Activated T-helper 2 cell treated with anti-CD3 and anti-CD28 coated beads, Interferon-gamma antibody, Interleukin-2, Interleukin-4, amounts not matched to agents 10 μg/mL and 5 μg/mL and 100 μg/mL, durations not matched to agents 14 hours and 24 hours and 36 hours (primary cell): ENCODE data around the gene TLR5. TPM values are rescaled to one million over a fixed set of nuclear protein-coding genes. Genes with fewer than 3 reads are reported as not detected.

Experiments used
- DNase-seq: peaks from one replicate; pipeline ENCODE4 v3.0.0; 2021; ENCODE audit warnings: low spot score
- H3K27ac Mint-ChIP-seq: one replicate; pipeline ENCODE4 v1.8.0; 2021; ENCODE audit warnings: mixed read lengths
- H3K27me3 Mint-ChIP-seq: one replicate; pipeline ENCODE4 v1.8.0; 2021; ENCODE audit warnings: low read depth, mixed read lengths
- H3K36me3 Mint-ChIP-seq: one replicate; pipeline ENCODE4 v1.8.0; 2021; ENCODE audit warnings: low read depth, mixed read lengths
- H3K4me1 Mint-ChIP-seq: one replicate; pipeline ENCODE4 v1.8.0; 2021; ENCODE audit warnings: low read depth, mixed read lengths
- H3K4me3 Mint-ChIP-seq: one replicate; pipeline ENCODE4 v1.8.0; 2021; ENCODE audit warnings: low read depth, mild to moderate bottlenecking, moderate library complexity, mixed read lengths
- H3K9me3 Mint-ChIP-seq: one replicate; pipeline ENCODE4 v1.8.0; 2021; ENCODE audit warnings: mixed read lengths
- intact Hi-C: fragments of 100-400 bp; cut with micrococcal nuclease; formaldehyde crosslinking; loops from one replicate; pipeline ENCODE4 v1.15.1; 2023
- total RNA-seq: library from RNA; stranded (reverse); gene quantifications from 2 replicates; pipeline ENCODE4 v1.2.3, GENCODE V29; 2022

Gene TLR5
- total RNA-seq, 1 donor from 2014 or later: 0.34 TPM

DNA sequence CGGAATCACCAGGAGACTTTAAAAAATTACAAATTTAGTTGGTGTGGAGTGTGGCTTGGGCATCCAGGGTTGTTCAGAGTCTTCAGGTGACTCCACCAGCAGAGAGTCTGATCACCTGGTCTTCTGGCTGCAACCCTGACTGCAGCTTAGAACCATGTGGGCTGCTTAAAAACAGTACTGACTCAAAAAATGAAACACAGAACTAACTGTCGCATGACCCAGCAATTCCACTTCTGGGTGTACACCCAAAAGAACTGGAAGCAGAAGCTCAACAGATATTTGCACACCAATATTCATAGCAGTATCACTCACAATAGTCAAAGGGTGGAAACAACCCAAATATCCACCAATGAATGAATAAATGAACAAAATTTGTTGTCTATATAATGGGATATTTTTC lies 17.3 kb downstream of the TLR5 start:
- peaks cover 11% of the 10 kb centered on the region for H3K4me1 Mint-ChIP-seq

GRCh38 chr1:223123011-223123610 lies 19.9 kb downstream of the TLR5 start:
- no peak overlapping the region for H3K4me3 Mint-ChIP-seq
- H3K9me3 Mint-ChIP-seq: no peaks in the 10 kb centered on the region
- intact Hi-C loops: loop anchor here (5.0 kb wide), 2 partner anchors 331 to 471 kb away; no protein-coding TSS in a partner anchor

More for the DNA sequence above, 17.3 kb downstream of the TLR5 start:
- no peaks in the 10 kb centered on the region for H3K36me3 Mint-ChIP-seq
- H3K4me3 Mint-ChIP-seq: no peak overlapping the region
- H3K9me3 Mint-ChIP-seq: no peaks in the 10 kb centered on the region
- no peak overlapping the region for H3K27ac Mint-ChIP-seq
- intact Hi-C loops: no loop called here
- H3K27me3 Mint-ChIP-seq: peaks cover 14% of the 10 kb centered on the region
- DNase-seq: no peak

DNA sequence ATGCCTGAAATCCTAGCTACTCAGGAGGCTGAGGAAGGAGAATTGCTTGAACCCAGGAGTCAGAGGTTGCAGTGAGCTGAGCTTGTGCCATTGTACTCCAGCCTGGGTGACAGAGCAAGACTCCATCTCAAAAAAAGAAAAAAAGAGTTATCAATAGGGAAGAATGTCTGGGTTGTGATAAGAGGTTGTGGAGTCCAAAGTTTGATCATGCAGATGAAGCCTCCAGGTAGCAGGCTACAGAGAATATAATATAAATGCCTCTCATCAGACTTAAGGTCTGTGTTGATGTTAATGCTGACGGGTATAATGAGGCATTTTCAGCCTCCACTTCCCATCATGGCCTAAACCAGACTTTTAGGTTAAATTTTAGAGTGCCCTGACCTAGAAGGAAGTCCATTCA lies 24.6 kb downstream of the TLR5 start:
- intact Hi-C loops: no loop called here
- DNase-seq: no peak

More at GRCh38 chr1:223123011-223123610, 19.9 kb downstream of the TLR5 start:
- no peak overlapping the region for H3K27ac Mint-ChIP-seq
- H3K27me3 Mint-ChIP-seq: peaks cover 4% of the 10 kb centered on the region
- no peaks in the 10 kb centered on the region for H3K36me3 Mint-ChIP-seq
- no peak for DNase-seq
- peaks cover 5% of the 10 kb centered on the region for H3K4me1 Mint-ChIP-seq

DNA sequence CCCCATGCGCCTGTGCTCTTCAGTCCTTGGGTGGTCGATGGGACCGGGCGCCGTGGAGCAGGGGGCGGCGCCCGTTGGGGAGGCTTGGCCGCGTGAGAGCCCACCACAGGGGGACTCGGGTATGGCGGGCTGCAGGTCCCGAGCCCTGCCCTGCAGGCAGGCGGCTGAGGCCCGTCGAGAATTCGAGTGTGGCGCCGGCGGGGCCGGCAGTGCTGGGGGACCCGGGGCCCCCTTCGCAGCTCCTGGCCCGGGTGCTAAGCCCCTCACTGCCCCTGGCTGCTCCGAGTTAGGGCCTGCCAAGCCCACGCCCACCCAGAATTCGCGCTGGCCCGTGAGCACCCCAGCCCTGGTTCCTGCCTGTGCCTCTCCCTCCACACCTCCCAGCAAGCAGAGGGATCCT lies 26.1 kb downstream of the TLR5 start:
- Mint-ChIP-seq H3K27me3 (no peaks in the 10 kb centered on the region), H3K9me3 (no peaks in the 10 kb centered on the region), H3K4me1 (no peaks in the 10 kb centered on the region), H3K27ac (no peak overlapping the region), H3K36me3 (no peaks in the 10 kb centered on the region), H3K4me3 (no peak overlapping the region)
- DNase-seq: no peak
- intact Hi-C loops: no loop called here

More for the DNA sequence above, 24.6 kb downstream of the TLR5 start:
- peaks cover 2% of the 10 kb centered on the region for H3K4me1 Mint-ChIP-seq
- no peak overlapping the region for H3K27ac Mint-ChIP-seq
- H3K4me3 Mint-ChIP-seq: no peak overlapping the region
- no peaks in the 10 kb centered on the region for H3K9me3 Mint-ChIP-seq
- no peaks in the 10 kb centered on the region for H3K36me3 Mint-ChIP-seq
- H3K27me3 Mint-ChIP-seq: peaks cover 3% of the 10 kb centered on the region

- H3K36me3 Mint-ChIP-seq: no peaks in the 10 kb centered on the region
- no peak overlapping the region for H3K27ac Mint-ChIP-seq
- H3K27me3 Mint-ChIP-seq: no peaks in the 10 kb centered on the region
- no peak for DNase-seq
- no peak overlapping the region for H3K4me3 Mint-ChIP-seq
- H3K9me3 Mint-ChIP-seq: no peaks in the 10 kb centered on the region
- H3K4me1 Mint-ChIP-seq: peaks cover 1% of the 10 kb centered on the region
- intact Hi-C loops: no loop called here
Observed at GRCh38 chr1:223114871-223115270, 28.2 kb downstream of the TLR5 start.

GRCh38 chr1:223110952-223111351 lies 32.1 kb downstream of the TLR5 start:
- H3K4me3 Mint-ChIP-seq: no peak overlapping the region
- no peak overlapping the region for H3K27ac Mint-ChIP-seq
- no peak for DNase-seq
- intact Hi-C loops: no loop called here
- H3K4me1 Mint-ChIP-seq: peaks cover 6% of the 10 kb centered on the region
- peaks cover 2% of the 10 kb centered on the region for H3K27me3 Mint-ChIP-seq
- no peaks in the 10 kb centered on the region for H3K9me3 Mint-ChIP-seq
- H3K36me3 Mint-ChIP-seq: no peaks in the 10 kb centered on the region

DNA sequence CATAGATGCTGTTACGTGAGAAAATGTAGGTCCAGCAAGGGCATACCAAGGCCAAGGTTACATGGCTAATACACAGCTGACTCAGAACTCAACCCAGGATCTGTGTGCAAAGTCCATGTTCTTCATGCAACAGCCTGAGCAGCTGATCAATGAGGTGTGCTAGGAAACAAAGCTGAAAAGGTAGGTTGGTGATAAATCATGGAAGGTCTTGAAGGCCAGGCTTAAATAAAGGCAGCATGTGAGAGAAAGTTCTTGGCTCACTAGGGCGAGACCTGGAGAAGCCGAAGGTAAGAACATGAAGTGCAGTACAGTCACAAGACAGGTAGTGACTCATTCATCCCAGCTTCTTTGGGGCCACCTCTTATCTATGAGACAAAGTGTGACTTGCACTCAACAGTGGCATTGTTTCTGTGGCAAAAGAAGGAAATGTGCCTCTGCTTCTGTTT lies 33.4 kb downstream of the TLR5 start:
- no peak overlapping the region for H3K4me3 Mint-ChIP-seq
- peaks cover 6% of the 10 kb centered on the region for H3K4me1 Mint-ChIP-seq
- DNase-seq: no peak
- H3K36me3 Mint-ChIP-seq: no peaks in the 10 kb centered on the region
- intact Hi-C loops: no loop called here
- no peaks in the 10 kb centered on the region for H3K9me3 Mint-ChIP-seq
- no peak overlapping the region for H3K27ac Mint-ChIP-seq
- H3K27me3 Mint-ChIP-seq: peaks cover 2% of the 10 kb centered on the region

DNA sequence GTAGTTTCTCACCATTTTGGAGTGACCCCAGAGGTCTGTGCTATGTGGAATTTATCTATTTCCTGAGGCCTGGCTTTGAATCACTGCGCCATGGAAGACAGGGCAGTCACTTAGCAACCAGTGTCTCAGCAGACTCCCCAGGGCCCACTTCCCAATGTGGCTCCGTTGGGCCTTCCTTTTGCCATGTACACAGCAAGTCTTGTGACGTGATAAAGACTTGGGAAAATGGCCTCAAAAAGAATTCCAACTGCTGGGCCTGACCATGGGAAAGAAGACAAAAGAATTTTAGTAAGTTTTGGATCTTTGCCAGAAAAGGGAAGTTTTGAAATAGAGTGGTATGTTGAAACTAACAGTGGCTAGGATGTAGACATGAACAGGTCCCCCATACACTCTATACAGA lies 36.2 kb downstream of the TLR5 start:
- DNase-seq: no peak
- peaks cover 2% of the 10 kb centered on the region for H3K27me3 Mint-ChIP-seq
- no peak overlapping the region for H3K27ac Mint-ChIP-seq
- H3K4me1 Mint-ChIP-seq: peaks cover 6% of the 10 kb centered on the region
- no peak overlapping the region for H3K4me3 Mint-ChIP-seq
- no peaks in the 10 kb centered on the region for H3K9me3 Mint-ChIP-seq
- no peaks in the 10 kb centered on the region for H3K36me3 Mint-ChIP-seq
- intact Hi-C loops: no loop called here

DNA sequence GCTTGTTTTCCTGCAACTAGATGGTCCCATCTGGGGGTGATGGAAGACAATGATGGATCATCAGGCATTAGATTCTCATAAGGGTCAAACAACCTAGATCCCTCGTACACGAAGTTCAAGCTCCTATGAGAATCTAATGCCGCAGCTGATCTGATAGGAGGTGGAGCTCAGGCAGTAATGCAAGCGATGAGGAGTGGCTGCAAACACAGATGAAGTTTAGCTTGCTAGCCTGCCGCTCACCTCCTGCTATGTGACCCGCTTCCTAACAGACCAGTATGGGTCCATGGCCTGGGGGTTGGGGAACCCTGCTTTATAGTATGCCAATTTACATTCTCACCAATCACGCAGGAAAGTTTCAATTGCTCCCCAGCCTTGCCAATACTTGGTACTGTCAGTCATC lies 37.5 kb downstream of the TLR5 start:
- peaks cover 6% of the 10 kb centered on the region for H3K4me1 Mint-ChIP-seq
- no peak overlapping the region for H3K4me3 Mint-ChIP-seq
- intact Hi-C loops: no loop called here
- peaks cover 6% of the 10 kb centered on the region for H3K9me3 Mint-ChIP-seq
- no peak overlapping the region for H3K27ac Mint-ChIP-seq
- no peak for DNase-seq
- no peaks in the 10 kb centered on the region for H3K36me3 Mint-ChIP-seq
- peaks cover 5% of the 10 kb centered on the region for H3K27me3 Mint-ChIP-seq

GRCh38 chr1:223102797-223103533 lies 40.1 kb downstream of the TLR5 start:
- Mint-ChIP-seq H3K4me1 (no peaks in the 10 kb centered on the region), H3K9me3 (peaks cover 6% of the 10 kb centered on the region), H3K27me3 (peaks cover 5% of the 10 kb centered on the region), H3K27ac (no peak overlapping the region), H3K4me3 (no peak overlapping the region), H3K36me3 (no peaks in the 10 kb centered on the region)
- DNase-seq: no peak
- intact Hi-C loops: no loop called here

- no peak for DNase-seq
- Mint-ChIP-seq H3K4me3 (no peak overlapping the region), H3K27me3 (peaks cover 3% of the 10 kb centered on the region), H3K27ac (no peak overlapping the region), H3K9me3 (peaks cover 6% of the 10 kb centered on the region), H3K36me3 (no peaks in the 10 kb centered on the region), H3K4me1 (no peaks in the 10 kb centered on the region)
- intact Hi-C loops: no loop called here
Observed at GRCh38 chr1:223097713-223098112, 45.3 kb downstream of the TLR5 start.

- intact Hi-C loops: no loop called here
- H3K9me3 Mint-ChIP-seq: peaks cover under 1% of the 10 kb centered on the region
- H3K27me3 Mint-ChIP-seq: no peaks in the 10 kb centered on the region
- no peaks in the 10 kb centered on the region for H3K4me1 Mint-ChIP-seq
- H3K27ac Mint-ChIP-seq: no peak overlapping the region
- no peak overlapping the region for H3K4me3 Mint-ChIP-seq
- H3K36me3 Mint-ChIP-seq: no peaks in the 10 kb centered on the region
- DNase-seq: no peak
Observed at GRCh38 chr1:223095870-223096269, 47.2 kb downstream of the TLR5 start.

DNA sequence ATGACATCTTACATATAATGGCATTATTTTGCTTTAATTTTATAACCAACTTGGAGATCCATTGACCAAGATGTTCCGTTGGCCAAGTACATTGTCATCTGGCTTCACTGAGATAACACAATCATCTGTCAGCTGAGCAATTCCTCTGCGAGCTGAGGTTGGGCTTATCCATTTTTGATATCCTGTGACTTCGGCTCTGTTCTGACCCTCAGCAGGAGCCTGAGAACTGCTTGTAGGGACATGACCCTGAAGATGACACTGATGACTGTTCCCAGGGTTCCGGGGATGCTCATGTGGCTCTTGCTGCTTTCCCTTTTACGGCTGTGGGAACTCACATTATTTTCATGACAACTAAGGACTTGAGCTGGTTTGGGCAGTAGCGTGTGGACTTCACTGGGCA lies 51.2 kb downstream of the TLR5 start:
- no peaks in the 10 kb centered on the region for H3K36me3 Mint-ChIP-seq

More for the DNA sequence above, 51.2 kb downstream of the TLR5 start:
- H3K27ac Mint-ChIP-seq: no peak overlapping the region
- DNase-seq: no peak
- H3K27me3 Mint-ChIP-seq: no peaks in the 10 kb centered on the region
- H3K9me3 Mint-ChIP-seq: no peaks in the 10 kb centered on the region
- H3K4me3 Mint-ChIP-seq: no peak overlapping the region
- intact Hi-C loops: no loop called here
- no peaks in the 10 kb centered on the region for H3K4me1 Mint-ChIP-seq
